COLO668 (cell line): ENCODE data around the gene EPHA6.
"Not testable (repeated sequence)": the region's sequence is repeated elsewhere in the genome, so short reads cannot be mapped to it uniquely, and the experiment has no call there.

Source experiments
- DNase-seq: peaks from one replicate; lab custom pipeline; 2025; ENCODE audit not compliant: unreplicated experiment; lab: John Stamatoyannopoulos, UW

Gene EPHA6

GRCh38 chr3:97264180-97264579 is 449.8 kb downstream of the EPHA6 start:
- DNase-seq, result no peak

- DNase-seq, result no peak
Observed at GRCh38 chr3:97265237-97266005, 451.0 kb downstream of the EPHA6 start.

- no peak for DNase-seq
Observed at GRCh38 chr3:97269202-97269601, 454.8 kb downstream of the EPHA6 start.

DNA sequence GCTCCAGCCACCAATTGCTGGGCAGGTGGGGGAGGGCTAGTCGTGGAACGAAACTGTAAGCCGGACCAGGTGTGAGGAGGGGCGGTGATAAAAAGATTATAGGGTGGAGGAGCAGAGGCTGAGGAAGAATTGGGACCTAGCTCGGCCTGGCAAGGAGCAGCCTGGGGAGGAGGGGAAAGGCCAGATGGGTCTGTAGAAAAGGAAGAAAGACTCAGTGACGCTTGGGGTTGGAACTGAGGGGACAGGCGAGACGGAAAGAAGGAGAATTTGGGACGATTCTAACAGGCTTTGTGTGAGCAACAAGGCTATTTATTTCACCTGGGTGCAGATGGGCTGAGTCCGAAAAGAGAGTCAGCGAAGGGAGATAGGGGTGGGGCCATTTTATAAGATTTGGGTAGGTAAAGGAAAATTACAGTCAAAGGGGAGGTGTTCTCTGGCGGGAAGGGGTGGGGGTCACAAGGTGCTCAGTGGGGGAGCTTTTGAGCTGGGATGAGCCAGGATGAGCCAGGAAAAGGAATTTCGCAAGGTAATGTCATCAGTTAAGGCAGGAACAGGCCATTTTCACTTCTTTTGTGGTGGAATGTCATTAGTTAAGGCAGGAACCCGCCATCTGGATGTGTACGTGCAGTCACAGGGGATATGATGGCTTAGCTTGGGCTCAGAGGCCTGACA is 462.6 kb downstream of the EPHA6 start:
- not testable (repeated sequence) for DNase-seq

- no peak for DNase-seq
Observed at GRCh38 chr3:97277708-97278107, 463.3 kb downstream of the EPHA6 start.

DNA sequence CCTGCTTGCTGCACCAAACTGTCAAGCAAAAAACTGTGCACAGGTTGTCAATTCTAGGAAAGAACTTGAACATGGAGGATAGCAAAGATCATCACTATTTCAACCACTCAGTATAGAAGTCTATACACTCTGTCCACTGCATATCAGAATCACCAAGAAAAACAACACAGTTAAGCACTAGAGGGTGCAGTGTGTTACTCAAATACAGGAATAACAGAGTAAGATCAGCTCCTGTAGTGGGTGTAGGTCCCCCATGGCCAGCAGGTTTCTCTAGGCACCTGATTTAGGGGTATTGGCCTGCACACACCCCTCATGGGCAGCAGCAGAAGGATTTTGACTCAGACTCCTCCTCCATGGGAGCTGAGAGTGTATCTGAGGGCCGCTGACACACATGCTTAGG is 464.1 kb downstream of the EPHA6 start:
- no peak for DNase-seq

- peak; percentile 75 for DNase-seq
Observed at GRCh38 chr3:97291901-97292300, 477.5 kb downstream of the EPHA6 start.

GRCh38 chr3:97293596-97294131 is 479.3 kb downstream of the EPHA6 start:
- DNase-seq, result no peak

- no peak for DNase-seq
Observed at GRCh38 chr3:97297032-97297431, 482.6 kb downstream of the EPHA6 start.

DNA sequence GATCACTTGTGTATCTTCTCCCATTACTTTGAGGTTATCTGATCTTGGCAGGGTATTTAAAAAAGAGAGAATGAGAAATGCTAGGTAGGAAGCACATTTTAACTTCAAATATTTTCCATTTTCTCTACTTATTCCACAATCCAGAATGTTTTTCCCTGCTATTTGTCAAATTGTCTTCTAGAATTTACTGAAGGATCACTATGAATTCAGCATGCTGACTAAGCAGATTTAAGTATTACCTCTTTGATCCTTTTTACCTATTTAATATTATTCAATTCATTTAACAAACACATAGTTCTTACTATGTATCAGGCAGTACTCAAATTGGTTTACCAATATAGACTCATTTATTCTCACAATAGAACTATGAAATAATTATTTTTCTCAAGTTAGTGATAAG is 486.7 kb downstream of the EPHA6 start:
- DNase-seq, result no peak

GRCh38 chr3:97306226-97306625 is 491.8 kb downstream of the EPHA6 start:
- no peak for DNase-seq

- no peak for DNase-seq
Observed at GRCh38 chr3:97338375-97338774, 524.0 kb downstream of the EPHA6 start.

DNA sequence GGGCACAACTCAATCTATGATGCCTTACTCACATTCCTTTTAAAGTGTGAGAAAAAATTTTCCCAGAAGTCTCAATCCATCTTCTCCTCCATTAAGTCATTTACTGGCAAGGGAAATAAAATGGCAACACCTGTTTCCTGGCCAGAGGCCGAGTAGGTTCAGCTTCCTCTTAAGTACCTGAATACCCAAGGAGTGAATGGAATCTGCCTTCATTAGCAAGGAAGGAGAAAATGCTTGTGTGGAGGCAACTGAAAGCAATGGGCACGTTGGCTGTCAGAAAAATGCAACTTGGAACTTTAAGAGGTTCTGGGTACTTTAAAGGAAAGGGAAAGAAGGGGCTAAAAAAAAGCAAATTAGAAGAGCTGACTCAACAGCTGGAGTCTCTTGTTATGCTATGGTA is 526.5 kb downstream of the EPHA6 start:
- DNase-seq, result no peak

DNA sequence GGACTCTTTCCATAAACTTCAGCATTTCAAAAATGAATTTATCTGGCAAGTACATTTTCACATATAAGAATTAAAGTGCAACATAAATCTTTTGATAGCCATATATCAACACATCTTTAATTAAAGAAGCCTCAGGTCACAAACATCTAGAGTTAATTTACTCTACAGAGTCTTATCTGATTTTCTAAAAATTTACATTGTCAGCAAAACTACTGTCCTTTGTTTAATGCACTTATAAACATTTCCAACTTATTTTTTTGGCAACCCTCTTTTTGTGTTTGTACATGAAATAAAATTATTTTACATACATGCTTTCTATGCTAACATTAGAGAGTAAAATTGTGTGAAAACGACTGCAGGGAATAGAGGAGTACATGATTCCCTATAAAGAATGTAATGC is 533.4 kb downstream of the EPHA6 start:
- no peak for DNase-seq

DNA sequence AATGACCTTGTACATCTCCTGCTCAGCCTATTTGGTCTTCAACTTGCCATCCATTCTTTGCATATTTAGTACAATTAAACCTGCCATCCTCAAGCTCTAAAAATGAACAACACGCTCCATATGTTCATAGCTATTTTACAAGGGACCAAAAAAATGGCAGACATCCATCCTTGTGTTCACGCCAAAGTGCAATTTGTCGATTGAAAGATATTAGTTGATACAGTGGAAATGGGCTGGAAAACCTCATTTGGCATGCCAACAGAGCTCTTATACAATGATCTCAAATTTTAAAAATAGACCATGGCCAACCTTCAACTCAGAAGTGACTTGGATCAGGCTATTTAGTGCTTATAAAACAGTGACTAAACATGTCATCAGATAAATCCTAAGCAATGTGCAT is 536.6 kb downstream of the EPHA6 start:
- DNase-seq, result no peak

- no peak for DNase-seq
Observed at GRCh38 chr3:97353176-97353575, 538.8 kb downstream of the EPHA6 start.

DNA sequence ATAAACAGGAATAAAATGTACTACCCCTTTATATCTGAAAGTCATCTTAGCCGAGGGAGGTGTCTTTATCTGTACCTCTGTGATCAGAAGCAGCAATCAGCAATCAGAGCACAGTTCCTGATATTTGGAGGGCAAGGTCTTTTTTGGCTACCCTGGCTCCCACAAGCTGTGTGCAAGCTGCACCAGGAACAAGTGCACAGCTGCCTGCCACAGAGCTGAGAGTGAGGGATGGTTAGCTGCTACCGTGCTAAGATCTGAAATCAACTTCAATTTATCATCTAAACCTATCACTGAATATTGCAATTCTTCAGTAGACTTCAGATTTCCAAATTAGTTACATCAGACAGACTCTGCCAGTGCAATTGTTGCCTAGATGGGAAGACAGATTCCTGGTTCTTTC is 545.6 kb downstream of the EPHA6 start:
- DNase-seq, result no peak

- no peak for DNase-seq
Observed at GRCh38 chr3:97360804-97361203, 546.4 kb downstream of the EPHA6 start.

DNA sequence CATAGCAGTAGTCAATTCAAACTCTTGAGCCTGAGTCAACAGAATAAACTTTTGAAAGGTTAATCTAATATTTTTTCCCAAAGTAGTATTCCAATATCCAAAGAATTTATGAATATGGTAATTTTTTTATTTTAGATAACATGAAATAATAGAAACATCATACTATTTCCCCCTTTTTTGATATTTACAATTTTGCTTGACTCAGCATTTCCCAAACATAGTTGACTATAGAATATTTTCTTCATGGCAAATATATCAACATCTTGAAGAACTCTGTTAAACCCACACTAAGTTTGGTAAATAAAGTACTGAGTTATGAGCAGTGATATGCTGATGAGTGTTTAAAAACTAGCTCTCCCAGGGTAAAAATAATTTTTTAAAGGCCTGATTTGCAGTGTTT is 570.2 kb downstream of the EPHA6 start:
- no peak for DNase-seq

- no peak for DNase-seq
Observed at GRCh38 chr3:97388774-97389173, 574.4 kb downstream of the EPHA6 start.

DNA sequence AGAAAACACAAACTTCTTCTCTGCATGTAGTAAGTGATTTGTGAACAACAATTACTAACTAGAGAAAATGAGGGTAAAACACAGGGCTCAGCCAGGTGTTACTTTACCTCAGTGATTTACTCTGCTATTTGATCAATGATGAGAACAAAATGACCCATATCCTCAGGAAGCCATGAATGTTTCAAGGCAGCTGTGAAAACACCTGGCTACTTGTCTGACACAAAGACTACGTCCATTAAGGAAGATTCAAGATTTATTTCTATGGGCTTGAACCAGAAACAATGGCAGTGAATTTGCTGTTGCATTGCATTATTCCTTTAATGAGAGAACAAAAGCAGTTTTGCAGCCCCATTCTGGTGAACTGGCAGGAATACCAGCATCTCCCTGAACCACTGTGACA is 575.5 kb downstream of the EPHA6 start:
- DNase-seq, result peak; percentile 3

DNA sequence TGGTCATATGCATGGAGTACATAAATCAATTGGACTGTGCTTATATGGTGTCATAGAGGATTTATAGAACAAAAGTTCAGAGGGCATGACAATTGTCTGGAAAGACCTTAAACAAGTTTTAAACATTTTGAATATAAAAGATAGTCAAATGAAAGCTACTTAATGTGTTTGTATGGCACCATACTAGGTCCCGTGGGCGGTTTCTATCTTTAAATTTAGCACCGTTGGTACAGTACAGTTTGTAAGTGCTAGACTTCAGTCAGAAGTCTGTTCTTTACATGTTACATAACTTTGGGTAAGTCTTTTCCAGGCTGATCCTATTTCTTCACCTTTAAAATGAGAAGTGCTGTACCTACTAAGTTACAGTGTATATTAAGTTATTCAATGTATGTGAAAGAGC is 576.8 kb downstream of the EPHA6 start:
- DNase-seq, result no peak
